Measurements from ENCODE around the gene HARBI1.

DNA sequence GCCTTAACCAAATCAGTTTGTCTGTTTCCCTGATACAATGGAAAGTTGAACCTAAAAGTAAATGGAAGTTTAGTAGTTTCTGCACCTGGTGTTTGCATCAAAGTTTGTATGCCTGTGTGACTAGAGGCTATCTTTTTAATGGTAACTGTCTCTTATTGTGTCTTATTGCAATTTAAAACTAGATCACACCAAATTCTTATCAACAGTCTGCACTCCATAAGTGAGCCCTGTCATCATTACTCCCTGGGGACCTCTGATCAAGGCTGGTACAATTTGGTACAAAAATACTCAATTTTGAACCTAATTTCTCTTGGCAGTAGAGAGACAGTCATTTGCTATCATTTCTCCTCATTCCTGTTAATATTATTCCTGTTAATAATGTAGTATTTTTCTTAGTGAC is 45.3 kb upstream of the HARBI1 start:
- TF ChIP-seq, protein P1, sequence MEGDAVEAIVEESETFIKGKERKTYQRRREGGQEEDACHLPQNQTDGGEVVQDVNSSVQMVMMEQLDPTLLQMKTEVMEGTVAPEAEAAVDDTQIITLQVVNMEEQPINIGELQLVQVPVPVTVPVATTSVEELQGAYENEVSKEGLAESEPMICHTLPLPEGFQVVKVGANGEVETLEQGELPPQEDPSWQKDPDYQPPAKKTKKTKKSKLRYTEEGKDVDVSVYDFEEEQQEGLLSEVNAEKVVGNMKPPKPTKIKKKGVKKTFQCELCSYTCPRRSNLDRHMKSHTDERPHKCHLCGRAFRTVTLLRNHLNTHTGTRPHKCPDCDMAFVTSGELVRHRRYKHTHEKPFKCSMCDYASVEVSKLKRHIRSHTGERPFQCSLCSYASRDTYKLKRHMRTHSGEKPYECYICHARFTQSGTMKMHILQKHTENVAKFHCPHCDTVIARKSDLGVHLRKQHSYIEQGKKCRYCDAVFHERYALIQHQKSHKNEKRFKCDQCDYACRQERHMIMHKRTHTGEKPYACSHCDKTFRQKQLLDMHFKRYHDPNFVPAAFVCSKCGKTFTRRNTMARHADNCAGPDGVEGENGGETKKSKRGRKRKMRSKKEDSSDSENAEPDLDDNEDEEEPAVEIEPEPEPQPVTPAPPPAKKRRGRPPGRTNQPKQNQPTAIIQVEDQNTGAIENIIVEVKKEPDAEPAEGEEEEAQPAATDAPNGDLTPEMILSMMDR (IDR thresholded peaks at IDR 0.05; ENCODE audit: poor library complexity) = no peak
- TF ChIP-seq EZH2 (IDR thresholded peaks at IDR 0.05; ENCODE audit: borderline replicate concordance) = no peak
